Loucy (cell line): ENCODE results near the gene KCNMA1.

Source experiments
- H2AFZ ChIP-seq: fragments of 200-600 bp; sonication (generic); 2 replicates; pipeline ENCODE4 v1.6.0; 2016; ENCODE audit warnings: antibody characterized with exemption, mild to moderate bottlenecking, low read length, moderate library complexity
- H3F3A ChIP-seq: fragments of 200-600 bp; 2 replicates; pipeline ENCODE4 v1.6.0; 2016; ENCODE audit warnings: antibody characterized with exemption, low read depth, mild to moderate bottlenecking
- H3K27me3 ChIP-seq: fragments of 200-600 bp; sonication (generic); 2 replicates; pipeline ENCODE4 v1.6.1; 2014; ENCODE audit warnings: low read length, mild to moderate bottlenecking; ENCODE audit not compliant: insufficient read depth, poor library complexity, severe bottlenecking
- H3K36me3 ChIP-seq: fragments of 200-600 bp; sonication (generic); 2 replicates; pipeline ENCODE4 v1.6.1; 2016; ENCODE audit warnings: low read length; ENCODE audit not compliant: insufficient read depth
- H3K4me1 ChIP-seq: fragments of 200-600 bp; sonication (generic); 2 replicates; pipeline ENCODE4 v1.5.1; 2014; ENCODE audit warnings: low read length, mild to moderate bottlenecking; ENCODE audit not compliant: insufficient read depth, poor library complexity, severe bottlenecking
- H3K4me2 ChIP-seq: fragments of 200-600 bp; sonication (generic); 2 replicates; pipeline ENCODE4 v1.6.0; 2014; ENCODE audit warnings: antibody characterized with exemption, low read length, low read depth, mild to moderate bottlenecking; ENCODE audit not compliant: poor library complexity, severe bottlenecking
- H3K4me3 ChIP-seq: fragments of 200-600 bp; sonication (generic); 2 replicates; pipeline ENCODE4 v1.5.1; 2014; ENCODE audit warnings: low read length, mild to moderate bottlenecking, mixed read lengths; ENCODE audit not compliant: poor library complexity, severe bottlenecking
- H3K79me2 ChIP-seq: fragments of 200-600 bp; sonication (generic); 2 replicates; pipeline ENCODE4 v1.6.1; 2014; ENCODE audit warnings: low read length; ENCODE audit not compliant: insufficient read depth
- H3K9ac ChIP-seq: fragments of 200-600 bp; sonication (generic); 2 replicates; pipeline ENCODE4 v1.6.0; 2014; ENCODE audit warnings: mild to moderate bottlenecking, low read depth, low read length, moderate library complexity; ENCODE audit not compliant: poor library complexity, severe bottlenecking
- H3K9me2 ChIP-seq: fragments of 200-600 bp; sonication (generic); replicated peaks from 2 replicates; pipeline ENCODE4 v1.6.1; 2016; ENCODE audit warnings: low read depth, low read length, mixed read lengths
- H3K9me3 ChIP-seq: fragments of 200-600 bp; sonication (generic); 2 replicates; pipeline ENCODE4 v1.6.1; 2014; ENCODE audit warnings: mild to moderate bottlenecking, antibody characterized with exemption, low read length, low read depth; ENCODE audit not compliant: insufficient read depth
- H4K20me1 ChIP-seq: fragments of 200-600 bp; sonication (generic); 2 replicates; pipeline ENCODE4 v1.6.0; 2014; ENCODE audit warnings: antibody characterized with exemption, low read length, mild to moderate bottlenecking; ENCODE audit not compliant: insufficient read depth, poor library complexity, severe bottlenecking
- EZH2phosphoT487 ChIP-seq: fragments of 200-600 bp; IDR thresholded peaks from 2 replicates; pipeline ENCODE4 v1.6.1; 2018; ENCODE audit warnings: antibody characterized with exemption, mild to moderate bottlenecking, moderate library complexity, borderline replicate concordance
- TF ChIP-seq, protein P1 (sequence below): fragments of 200-600 bp; sonication (generic); conservative IDR thresholded peaks from 2 replicates; pipeline ENCODE4 v1.5.1; 2014; ENCODE audit warnings: mild to moderate bottlenecking, antibody characterized with exemption, low read length

The KCNMA1 gene

DNA sequence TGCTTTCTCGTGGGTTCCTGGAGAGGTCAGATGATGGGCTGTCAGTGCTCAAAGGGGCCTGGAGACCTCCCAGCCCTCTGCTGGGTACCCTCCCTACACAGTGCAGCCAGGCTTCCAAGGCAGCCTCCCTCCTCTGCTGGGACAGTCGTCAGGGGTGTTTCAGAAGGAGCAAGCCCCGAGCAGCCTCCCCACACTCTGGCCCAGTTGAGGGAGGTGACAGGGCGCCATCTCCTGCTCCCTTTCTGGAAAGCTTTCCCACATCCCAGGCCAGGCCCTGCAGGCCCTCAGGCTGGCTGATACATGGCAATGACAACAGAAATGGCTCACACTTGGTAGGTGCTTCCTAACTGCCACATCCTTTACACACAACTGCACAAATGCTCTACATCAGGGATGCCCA, 32.1 kb downstream of the KCNMA1 start:
- H3K36me3 ChIP-seq, result no peaks in the 10 kb centered on the region
- H3K9ac ChIP-seq, result no peak overlapping the region
- no peaks in the 10 kb centered on the region for H3K27me3 ChIP-seq
- TF ChIP-seq, protein P1, sequence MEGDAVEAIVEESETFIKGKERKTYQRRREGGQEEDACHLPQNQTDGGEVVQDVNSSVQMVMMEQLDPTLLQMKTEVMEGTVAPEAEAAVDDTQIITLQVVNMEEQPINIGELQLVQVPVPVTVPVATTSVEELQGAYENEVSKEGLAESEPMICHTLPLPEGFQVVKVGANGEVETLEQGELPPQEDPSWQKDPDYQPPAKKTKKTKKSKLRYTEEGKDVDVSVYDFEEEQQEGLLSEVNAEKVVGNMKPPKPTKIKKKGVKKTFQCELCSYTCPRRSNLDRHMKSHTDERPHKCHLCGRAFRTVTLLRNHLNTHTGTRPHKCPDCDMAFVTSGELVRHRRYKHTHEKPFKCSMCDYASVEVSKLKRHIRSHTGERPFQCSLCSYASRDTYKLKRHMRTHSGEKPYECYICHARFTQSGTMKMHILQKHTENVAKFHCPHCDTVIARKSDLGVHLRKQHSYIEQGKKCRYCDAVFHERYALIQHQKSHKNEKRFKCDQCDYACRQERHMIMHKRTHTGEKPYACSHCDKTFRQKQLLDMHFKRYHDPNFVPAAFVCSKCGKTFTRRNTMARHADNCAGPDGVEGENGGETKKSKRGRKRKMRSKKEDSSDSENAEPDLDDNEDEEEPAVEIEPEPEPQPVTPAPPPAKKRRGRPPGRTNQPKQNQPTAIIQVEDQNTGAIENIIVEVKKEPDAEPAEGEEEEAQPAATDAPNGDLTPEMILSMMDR, result no peak
- no peak for TF ChIP-seq EZH2phosphoT487
- H2AFZ ChIP-seq, result no peak overlapping the region
- H3K4me1 ChIP-seq, result peaks cover 25% of the 10 kb centered on the region
- no peaks in the 10 kb centered on the region for H3K79me2 ChIP-seq
- H3K9me2 ChIP-seq, result no peaks in the 10 kb centered on the region
- no peaks in the 10 kb centered on the region for H3F3A ChIP-seq
- H3K4me3 ChIP-seq, result no peak overlapping the region
- H4K20me1 ChIP-seq, result no peaks in the 10 kb centered on the region
- H3K4me2 ChIP-seq, result no peak overlapping the region
- H3K9me3 ChIP-seq, result no peaks in the 10 kb centered on the region

DNA sequence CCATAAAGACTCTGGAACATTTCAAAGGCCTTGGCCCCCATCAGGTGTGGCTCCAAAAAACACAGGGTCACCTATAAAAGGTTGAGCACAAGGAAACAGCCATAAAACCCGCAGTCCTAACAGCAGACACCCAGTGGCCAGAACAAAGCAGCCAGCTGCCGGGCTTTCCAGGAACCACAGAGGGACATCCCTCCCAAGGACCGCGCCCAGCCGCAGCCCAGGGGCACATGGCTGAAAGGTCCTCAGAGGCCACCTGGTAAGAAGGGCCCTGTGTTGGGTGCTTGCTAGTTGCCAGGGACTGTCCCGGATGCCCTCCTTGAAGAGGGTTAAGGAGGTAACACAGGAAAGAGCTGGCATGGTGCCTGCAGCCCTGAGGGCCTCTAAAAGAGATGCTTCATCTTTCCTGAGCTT, 32.7 kb downstream of the KCNMA1 start:
- no peaks in the 10 kb centered on the region for H3K79me2 ChIP-seq

DNA sequence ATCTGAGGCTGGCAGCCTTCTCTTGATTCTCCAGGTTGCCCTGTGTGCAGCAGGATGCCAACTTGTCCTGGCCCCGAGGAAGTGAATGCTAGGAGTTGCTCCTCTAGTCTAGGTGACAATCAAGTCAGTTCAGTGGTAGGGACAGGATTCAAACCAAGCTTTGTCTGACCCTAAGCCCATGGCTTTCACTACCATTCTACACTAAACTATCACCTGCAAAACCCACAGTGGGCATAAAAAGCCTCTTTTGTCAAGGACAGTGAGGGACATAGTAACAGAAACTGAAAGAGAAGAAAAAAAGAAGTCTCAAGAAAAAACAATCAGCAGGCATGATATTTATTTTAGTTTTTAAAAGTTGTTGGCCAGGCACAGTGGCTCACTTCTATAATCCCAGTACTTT, 33.5 kb downstream of the KCNMA1 start:
- H4K20me1 ChIP-seq, result no peaks in the 10 kb centered on the region
- H3K9me3 ChIP-seq, result no peaks in the 10 kb centered on the region
- H3F3A ChIP-seq, result no peaks in the 10 kb centered on the region
- peak overlapping the region; percentile 31 for H3K9ac ChIP-seq
- no peak for TF ChIP-seq EZH2phosphoT487
- TF ChIP-seq, protein P1, result no peak
- H3K4me2 ChIP-seq, result peak overlapping the region; percentile 77
- peak overlapping the region; percentile 62 for H3K4me3 ChIP-seq
- H2AFZ ChIP-seq, result no peak overlapping the region
- H3K27me3 ChIP-seq, result no peaks in the 10 kb centered on the region
- H3K36me3 ChIP-seq, result no peaks in the 10 kb centered on the region
- no peaks in the 10 kb centered on the region for H3K79me2 ChIP-seq
- H3K4me1 ChIP-seq, result peaks cover 25% of the 10 kb centered on the region
- H3K9me2 ChIP-seq, result no peaks in the 10 kb centered on the region

More for the DNA sequence above, 32.7 kb downstream of the KCNMA1 start:
- no peak overlapping the region for H3K9ac ChIP-seq
- TF ChIP-seq, protein P1, result no peak
- TF ChIP-seq EZH2phosphoT487, result no peak
- H3F3A ChIP-seq, result no peaks in the 10 kb centered on the region
- H3K27me3 ChIP-seq, result no peaks in the 10 kb centered on the region
- H3K4me1 ChIP-seq, result peaks cover 25% of the 10 kb centered on the region
- no peaks in the 10 kb centered on the region for H3K9me3 ChIP-seq
- H3K36me3 ChIP-seq, result no peaks in the 10 kb centered on the region
- no peak overlapping the region for H3K4me3 ChIP-seq
- H3K4me2 ChIP-seq, result no peak overlapping the region
- no peaks in the 10 kb centered on the region for H4K20me1 ChIP-seq
- no peak overlapping the region for H2AFZ ChIP-seq
- no peaks in the 10 kb centered on the region for H3K9me2 ChIP-seq
